Loucy (cell line): ENCODE data around the gene BRD2.

Source experiments
- EZH2phosphoT487 ChIP-seq: fragments of 200-600 bp; IDR thresholded peaks from 2 replicates; pipeline ENCODE4 v1.6.1; 2018; ENCODE audit warnings: antibody characterized with exemption, mild to moderate bottlenecking, moderate library complexity, borderline replicate concordance
- TF ChIP-seq, protein P1 (sequence below): fragments of 200-600 bp; sonication (generic); conservative IDR thresholded peaks from 2 replicates; pipeline ENCODE4 v1.5.1; 2014; ENCODE audit warnings: mild to moderate bottlenecking, antibody characterized with exemption, low read length

DNA sequence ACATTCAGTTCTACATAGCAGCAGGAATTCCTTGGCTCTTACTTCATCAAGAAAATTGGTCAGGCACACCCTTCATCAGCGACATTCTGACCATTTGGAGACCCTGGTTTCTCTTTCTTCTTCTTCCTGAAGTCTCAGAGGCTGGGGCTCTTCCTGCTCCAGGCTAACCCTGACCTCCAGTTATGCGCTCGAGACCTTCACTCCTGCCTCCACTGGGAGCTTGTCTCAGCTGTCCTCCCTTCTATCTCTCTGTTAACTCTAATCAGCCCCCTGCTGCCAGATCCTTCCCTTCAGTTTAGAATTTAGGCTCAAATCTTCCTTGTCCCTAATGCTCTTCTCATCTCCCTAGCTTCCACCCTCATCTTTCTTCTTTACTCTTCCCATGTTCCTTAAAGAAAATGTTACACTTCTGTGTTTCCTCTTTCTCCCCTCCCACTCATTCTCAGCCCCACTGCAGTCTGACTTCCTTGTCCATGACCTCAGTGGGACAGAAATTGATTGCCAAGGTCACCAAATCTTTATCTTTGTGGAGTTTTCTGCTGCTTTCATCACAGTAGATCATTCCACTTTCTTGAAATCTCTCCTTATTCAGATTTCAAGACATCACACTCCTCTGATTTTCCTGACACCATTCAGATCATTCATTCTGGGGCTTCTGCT is 49.4 kb downstream of the BRD2 start:
- TF ChIP-seq, protein P1, sequence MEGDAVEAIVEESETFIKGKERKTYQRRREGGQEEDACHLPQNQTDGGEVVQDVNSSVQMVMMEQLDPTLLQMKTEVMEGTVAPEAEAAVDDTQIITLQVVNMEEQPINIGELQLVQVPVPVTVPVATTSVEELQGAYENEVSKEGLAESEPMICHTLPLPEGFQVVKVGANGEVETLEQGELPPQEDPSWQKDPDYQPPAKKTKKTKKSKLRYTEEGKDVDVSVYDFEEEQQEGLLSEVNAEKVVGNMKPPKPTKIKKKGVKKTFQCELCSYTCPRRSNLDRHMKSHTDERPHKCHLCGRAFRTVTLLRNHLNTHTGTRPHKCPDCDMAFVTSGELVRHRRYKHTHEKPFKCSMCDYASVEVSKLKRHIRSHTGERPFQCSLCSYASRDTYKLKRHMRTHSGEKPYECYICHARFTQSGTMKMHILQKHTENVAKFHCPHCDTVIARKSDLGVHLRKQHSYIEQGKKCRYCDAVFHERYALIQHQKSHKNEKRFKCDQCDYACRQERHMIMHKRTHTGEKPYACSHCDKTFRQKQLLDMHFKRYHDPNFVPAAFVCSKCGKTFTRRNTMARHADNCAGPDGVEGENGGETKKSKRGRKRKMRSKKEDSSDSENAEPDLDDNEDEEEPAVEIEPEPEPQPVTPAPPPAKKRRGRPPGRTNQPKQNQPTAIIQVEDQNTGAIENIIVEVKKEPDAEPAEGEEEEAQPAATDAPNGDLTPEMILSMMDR: no peak
- TF ChIP-seq EZH2phosphoT487: no peak
